Measurements from ENCODE around the gene JAG1. TPM values are rescaled to one million over a fixed set of nuclear protein-coding genes. Genes with fewer than 3 reads are reported as not detected.

JAG1 gene
- total RNA-seq, 1 donor, result 5.4 TPM

DNA sequence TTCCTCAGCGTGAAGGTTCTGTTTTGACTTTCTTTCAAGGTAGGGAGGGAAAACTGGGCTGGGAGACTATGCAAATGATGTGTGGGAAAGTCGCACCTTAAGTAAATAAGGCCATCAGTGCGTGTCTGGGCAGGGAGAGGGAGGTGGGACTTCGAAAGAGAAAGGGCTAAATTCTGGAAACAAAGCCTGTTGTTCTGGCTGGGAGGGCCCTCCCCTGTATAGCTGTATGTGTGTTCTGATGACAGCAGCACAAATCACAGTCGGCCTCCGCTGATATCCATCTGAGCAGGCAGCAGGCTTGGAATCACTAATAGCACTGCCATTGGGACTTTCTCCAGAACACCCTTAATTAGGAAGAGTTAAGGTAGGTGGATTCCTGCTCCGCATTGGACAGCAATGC, 19.2 kb downstream of the JAG1 start:
- no peak for DNase-seq (ENCODE audit: low read depth in 2 of 3, low spot score in 2 of 3)

DNA sequence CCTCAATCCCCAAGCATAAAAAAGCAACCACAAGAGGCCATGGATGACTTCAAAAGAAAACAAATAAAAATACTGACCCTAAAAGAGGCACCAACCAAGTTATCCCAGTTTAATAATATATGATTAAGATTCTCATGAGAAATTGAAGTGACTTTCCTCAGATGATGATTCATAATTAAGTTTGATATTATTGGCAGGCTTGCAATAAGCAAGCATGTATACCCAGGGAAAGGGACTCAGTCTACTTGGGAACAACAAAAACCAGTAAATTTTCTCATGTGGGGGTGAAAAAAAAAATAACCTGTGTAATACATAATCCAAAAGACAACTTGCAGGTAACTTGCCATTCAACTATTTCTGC, 19.6 kb downstream of the JAG1 start:
- no peak for DNase-seq (ENCODE audit: low read depth in 2 of 3, low spot score in 2 of 3)

DNA sequence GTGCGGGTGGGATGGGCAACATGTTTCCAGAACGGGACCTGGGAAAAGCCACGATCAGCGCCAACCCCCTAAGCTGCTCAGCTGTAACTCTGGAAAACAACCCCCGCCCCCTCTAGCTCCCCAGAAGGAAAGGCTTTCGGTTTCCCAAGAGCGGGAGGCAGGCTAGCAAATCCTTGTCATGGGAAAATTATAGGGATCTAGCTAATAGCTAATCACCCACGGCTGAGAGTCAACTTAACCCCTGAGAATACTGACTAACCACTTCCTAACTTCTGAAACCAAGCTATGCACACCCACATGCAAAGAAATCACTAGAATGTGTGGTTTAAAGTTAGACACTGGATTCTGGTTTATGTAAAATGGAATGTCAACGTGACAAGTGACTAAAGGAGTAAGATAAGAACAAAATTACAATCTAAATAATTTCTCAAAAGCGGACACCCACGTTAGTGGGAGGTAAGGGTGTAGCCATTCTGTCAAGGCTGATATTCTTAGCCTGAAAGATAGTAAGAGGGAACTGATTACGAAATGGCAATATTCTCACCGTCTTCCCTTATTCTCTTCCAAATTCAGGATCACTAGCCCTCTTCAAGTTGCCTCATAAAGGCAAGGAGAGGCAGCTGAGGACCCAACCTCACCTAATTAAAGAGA, 20.1 kb downstream of the JAG1 start:
- DNase-seq (ENCODE audit: low read depth in 2 of 3, low spot score in 2 of 3), result no peak

DNA sequence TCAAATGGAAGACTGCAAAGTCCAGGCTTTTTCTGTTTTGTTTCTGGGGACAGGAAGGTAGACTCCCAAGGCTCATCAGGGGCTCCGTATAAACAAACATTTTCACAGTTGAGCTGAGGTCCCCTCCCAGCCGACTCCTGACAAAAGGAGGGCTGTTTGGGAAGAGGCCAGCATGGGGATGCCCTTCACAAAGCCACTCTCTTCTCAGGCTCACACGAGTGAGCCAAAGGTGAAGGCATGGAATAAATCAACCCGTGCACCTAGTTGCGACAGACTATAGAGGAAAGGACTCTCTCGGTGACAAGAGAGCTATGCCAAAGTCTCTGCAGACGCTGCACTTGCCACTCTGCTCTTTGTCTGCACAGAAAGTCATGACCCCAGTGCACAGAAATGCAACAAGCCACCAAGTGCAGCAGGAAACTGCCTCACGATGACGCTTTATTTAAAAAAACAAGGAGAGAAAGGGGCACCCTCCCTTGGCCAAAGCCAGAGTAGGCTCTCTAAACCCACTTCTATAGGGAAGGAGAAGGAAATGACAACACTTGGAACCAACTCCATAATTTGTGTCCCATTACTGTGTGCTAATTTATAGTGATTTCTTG, 21.0 kb downstream of the JAG1 start:
- no peak for DNase-seq (ENCODE audit: low read depth in 2 of 3, low spot score in 2 of 3)

DNA sequence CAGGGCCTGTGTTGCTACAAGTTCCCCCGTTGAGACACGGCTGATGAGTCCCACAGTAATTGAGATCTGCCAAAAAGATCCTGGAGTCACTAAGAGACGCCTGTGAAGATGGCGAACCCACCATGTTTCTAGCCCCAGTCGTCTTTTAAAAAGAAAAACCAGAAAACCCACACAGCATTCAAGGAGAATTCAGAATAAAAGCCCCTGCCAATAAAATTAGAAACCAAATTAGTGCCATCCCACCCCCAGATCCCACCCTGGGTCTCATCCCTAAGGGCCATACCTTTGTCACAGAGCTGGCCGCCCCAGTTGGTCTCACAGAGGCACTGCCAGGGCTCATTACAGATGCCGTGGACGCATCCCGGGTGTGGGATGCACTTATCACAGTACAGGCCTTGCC, 21.6 kb downstream of the JAG1 start:
- no peak for DNase-seq (ENCODE audit: low read depth in 2 of 3, low spot score in 2 of 3)

DNA sequence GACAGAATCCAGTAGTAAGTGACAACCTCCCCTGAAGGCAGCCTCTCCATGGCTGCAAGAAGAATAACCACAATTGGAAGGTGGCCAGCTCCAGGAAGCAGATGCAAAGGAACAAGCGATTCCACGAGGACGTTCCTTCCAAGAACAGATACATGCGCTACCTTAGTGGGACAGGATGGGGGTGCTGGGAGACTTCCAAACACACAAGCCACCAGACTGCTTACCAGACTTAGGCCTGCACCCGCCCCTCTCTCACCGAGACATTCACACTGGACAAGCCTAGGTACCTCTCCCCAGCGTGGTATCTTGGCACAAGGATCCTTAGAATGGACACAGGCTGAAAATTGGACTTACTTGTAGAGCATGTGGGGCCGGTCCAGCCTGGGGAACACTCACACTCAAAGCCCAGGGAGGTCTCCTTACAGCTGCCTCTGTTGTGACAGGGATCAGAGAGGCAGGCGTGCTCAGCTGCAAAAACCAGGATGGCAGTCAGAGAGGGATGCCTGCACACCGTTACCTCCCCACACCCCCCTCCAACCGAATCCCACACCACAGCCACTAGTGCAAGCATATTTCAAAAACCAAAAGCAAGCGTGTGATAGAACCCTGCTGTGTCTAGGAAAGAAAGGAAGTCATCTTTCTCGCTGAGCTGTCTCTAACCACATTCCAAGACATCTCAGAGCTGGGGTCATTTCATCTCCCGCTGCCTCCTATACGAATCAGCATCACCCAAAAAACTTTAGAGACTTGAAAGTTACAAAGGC, 22.4 kb downstream of the JAG1 start:
- DNase-seq (ENCODE audit: low read depth in 2 of 3, low spot score in 2 of 3), result peak in 2 of 3 donors; percentile 26 to 63

DNA sequence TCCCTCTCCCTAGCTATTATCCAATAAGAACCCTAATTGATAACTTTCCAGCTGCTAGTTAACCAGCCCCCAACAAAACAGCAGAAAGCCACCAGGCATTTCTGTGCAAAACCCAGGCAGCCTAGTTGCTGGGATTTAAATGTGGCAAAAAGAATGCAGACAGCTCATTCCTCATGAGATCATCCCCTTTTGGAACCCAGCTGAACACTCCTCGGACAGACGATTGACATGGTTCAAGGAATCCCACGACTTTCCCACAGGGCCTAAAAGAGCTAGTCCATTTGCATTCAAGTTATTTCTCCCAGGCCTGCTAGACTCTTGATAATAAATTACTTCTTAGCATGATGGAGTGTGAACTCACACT, 24.0 kb downstream of the JAG1 start:
- DNase-seq (ENCODE audit: low read depth in 2 of 3, low spot score in 2 of 3), result no peak

DNA sequence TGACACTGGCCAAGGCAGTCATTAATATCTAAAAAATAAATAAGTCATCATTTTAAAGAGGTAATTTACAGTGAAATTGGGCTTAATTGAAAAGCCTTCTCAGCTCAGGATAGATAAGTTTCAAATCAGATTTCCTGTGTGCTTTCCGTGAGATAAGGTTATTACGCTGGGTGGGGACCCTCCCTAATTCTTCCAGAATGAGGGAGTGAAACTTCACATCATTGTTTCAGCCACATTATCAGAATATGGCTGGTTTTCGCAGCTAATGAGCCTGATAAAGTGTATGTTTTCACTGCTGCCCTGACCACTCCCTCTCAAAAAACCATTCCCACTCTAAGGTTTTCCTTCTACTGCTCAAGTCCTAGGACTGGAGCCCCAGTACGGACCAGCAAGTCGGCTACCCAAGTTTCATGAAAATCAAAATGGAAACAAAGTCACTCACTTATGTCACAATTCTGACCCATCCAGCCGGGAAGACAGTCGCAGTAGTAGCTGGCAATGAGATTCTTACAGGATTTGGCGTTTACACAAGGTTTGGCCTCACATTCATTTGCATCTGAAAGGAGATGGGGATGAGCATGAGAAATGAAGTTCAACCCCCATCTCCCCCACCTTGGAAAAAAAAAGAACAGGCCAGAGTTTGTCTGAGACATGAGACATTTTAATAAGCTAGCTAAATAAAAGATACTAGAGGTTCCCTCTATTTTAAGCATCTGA, 24.6 kb downstream of the JAG1 start:
- DNase-seq (ENCODE audit: low read depth in 2 of 3, low spot score in 2 of 3), result no peak

DNA sequence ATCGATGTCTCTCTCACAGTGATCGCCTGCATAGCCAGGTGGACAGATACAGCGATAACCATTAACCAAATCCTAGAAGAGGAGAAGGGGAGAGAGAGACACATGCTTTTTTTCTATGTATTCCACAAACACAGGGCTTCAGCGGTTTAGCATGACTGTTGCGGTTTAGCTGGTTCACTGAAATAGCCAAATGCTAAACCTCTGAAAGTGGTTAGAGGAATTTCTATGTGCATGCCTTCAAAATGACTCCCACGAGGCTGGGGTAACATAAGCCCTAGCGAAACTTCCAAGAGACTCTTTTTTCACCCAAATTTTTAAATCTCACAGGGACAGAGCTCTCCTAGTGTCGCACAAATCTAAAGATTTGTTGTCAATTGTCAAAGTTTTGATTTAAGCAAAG, 25.1 kb downstream of the JAG1 start:
- no peak for DNase-seq (ENCODE audit: low read depth in 2 of 3, low spot score in 2 of 3)

DNA sequence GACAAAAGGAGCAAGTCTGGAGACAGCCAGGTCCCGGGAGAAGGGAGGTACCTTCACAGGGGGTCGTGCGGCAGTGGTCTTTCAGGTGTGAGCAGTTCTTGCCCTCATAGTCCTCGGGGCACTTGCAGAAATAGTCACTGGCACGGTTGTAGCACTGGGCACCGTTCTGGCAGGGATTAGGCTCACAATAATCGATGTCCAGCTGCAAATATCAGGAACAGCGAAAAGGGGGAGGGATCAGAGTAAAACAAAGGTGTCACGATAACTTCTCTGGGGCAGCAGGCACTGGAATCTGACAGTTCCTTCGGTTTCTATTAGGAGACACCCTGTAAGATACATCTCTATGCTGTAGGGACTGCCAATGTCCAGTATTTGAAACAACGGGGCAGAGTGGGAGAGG, 25.9 kb downstream of the JAG1 start:
- no peak for DNase-seq (ENCODE audit: low read depth in 2 of 3, low spot score in 2 of 3)

DNA sequence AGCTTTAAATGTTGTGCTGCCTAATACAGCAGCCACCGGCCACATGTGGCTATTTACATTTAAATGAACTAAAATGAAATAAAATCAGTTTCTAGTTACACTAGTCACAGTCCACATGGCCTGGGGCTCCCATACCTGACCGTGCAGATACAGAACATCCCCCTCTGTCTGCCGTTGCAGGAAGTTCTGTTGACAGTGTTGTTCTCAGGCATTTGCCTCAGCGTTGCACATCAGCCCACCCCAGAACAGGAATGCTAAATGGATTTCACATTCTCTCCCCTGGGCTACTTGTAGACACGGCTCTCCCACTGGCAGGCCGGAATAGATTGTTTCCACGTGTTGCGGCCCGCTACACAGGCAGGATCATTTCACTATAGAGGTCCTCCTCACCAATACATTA, 26.3 kb downstream of the JAG1 start:
- peak in 1 of 3 donors; percentile 34 for DNase-seq (ENCODE audit: low read depth in 2 of 3, low spot score in 2 of 3)

DNA sequence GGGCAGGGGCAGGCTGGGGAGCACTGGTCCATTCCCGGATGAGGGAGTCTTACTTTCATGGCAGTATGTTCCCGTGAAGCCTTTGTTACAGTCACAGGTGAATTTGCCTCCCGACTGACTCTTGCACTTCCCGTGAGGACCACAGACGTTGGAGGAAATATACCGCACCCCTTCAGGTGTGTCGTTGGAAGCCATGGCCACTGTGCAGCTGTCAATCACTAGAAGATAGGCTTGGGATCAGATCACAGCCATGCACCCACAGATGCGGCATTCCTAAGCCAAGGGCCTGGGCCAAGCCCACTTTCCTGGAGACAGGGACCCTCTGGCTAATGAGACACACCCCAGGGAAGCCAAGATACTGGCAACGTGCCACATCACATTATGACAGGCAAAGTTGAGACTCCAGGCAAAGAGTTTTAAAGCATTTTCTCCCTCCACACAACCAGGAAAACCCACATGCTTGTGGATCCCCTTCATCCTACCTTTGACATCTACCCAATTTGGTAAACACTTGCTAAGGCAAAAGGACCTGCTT, 26.8 kb downstream of the JAG1 start:
- DNase-seq (ENCODE audit: low read depth in 2 of 3, low spot score in 2 of 3), result no peak

DNA sequence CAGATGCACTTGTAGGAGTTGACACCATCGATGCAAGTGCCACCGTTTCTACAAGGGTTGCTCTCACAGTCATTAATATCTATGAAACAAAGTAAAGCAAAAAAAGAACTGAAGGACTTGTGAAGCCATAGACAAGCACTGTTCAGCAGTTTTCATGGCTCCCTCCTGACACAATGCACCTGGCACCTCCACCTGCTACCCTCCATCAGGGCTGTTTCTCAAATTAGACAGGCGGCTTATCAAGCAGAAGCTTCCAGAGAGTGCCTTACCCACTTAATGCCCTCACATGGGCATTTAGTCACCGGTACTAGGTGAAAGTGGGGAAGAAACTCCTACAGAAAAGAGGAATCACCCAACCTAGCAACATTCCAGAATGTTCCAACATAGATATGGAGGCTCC, 27.8 kb downstream of the JAG1 start:
- no peak for DNase-seq (ENCODE audit: low read depth in 2 of 3, low spot score in 2 of 3)

DNA sequence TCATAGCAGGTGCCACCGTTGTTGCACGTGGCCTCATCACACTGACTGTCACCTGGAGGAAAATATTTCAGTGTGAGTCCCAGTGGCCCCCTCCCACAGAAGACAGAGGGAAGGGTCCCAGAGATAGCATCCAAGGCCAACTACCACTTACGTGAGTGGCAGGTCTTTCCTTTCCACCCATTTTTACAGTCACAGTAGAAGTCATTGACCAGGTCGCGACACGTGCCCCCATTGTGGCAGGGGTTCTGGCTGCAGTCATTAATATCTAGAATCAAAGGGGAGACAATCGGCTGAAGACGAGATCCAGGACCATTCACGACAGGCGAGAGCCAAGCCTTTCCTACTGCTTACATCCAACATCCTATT, 28.6 kb downstream of the JAG1 start:
- DNase-seq (ENCODE audit: low read depth in 2 of 3, low spot score in 2 of 3), result no peak

DNA sequence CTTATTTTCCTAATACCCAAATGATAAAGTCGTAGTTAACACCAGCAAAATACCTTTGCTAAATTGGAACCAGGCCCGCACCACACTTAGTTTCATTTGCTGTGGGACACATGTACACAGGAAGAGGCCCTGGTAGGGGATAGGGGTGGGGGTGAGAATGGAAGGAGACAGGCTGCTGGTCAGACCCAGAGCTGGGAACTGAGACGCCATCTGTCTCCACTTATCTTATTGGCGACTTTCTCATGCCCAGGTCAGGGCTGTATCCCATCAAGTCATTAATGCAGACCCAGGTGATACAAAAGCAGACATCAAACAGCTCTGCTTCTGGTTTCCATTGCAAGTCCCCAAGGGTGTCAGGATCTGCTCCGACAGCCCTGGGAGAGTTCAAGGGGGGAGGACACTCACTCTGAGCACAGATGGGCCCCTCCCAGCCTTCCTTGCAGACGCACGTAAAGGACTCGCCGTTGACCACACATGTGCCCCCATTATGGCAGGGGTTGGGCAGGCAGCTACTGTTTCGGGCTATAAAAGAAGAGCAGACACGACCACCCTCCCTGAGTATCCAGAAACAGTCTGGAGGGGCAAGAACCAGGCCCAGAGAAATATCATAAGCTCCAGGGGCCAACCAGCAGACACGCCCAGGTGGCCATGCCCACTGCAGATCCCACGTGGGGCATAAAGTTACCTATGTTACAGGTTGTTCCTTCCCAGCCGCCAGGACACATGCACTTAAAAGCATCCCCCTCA, 29.2 kb downstream of the JAG1 start:
- DNase-seq (ENCODE audit: low read depth in 2 of 3, low spot score in 2 of 3), result peak in 1 of 3 donors; percentile 22

DNA sequence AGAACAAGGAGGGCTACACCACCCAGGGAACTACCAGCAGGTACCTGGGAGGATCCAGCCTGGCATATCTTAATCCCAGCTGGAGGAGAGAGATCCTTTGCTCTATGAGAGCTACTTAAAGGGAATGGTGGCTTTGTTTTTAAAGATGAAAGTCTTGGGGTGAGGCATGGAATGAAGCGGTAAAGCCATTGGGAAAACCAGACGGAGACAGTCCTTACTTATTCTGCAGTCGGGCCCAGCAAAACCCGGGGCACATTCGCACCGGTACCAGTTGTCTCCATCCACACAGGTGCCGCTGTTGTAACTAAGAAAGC, 30.3 kb downstream of the JAG1 start:
- no peak for DNase-seq (ENCODE audit: low read depth in 2 of 3, low spot score in 2 of 3)

DNA sequence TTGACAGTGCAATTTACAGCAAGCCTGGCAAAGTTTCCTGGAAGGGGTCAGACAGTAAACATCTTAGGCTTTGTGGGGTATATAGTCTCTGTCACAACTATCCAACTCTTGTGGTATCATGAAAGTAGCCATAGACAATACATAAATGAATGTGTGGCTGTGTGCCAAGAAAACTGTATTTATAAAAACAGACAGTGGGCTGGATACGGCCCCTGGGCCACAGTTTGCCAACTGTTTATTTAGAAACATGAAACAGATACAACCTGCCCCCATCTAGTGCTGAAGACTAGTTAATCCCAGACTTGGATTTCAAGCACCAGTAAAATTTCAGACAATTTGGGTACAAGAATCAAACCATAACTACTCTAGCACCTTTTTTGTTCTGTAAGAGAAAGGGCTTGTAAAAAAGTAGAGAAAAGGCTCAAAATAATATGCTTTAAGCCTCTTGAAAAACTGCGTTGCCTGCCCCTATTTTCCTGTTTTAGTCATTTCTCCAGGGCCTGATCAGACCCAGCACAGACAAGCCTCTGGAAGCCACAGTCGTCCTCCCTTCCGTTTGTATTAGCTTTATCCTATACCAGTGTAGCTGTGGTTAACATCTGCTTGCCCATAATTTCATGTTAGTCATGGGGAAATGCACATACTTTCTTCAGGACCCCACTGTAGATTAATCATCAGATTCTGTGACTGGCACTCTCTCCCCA, 30.8 kb downstream of the JAG1 start:
- peak in 1 of 3 donors; percentile 9 for DNase-seq (ENCODE audit: low read depth in 2 of 3, low spot score in 2 of 3)

DNA sequence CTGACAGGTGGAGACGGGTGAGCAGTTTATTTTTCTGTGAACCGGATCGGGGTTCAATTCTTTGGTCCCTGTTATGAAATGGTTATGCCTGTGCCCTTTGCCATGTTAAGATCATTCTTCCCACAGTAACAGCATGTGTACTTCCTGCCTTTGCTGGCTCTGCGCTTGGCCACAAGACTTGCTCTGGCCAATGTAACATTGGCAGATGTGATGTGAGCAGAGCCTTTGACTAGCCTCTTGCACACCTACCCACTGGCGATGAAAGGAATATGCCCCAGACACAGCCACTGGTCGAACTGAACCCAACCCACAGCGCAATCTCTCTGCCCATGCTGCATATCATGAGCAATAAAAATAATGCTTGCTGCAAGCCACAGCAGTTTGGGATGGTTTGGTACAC, 31.9 kb downstream of the JAG1 start:
- no peak for DNase-seq (ENCODE audit: low read depth in 2 of 3, low spot score in 2 of 3)

DNA sequence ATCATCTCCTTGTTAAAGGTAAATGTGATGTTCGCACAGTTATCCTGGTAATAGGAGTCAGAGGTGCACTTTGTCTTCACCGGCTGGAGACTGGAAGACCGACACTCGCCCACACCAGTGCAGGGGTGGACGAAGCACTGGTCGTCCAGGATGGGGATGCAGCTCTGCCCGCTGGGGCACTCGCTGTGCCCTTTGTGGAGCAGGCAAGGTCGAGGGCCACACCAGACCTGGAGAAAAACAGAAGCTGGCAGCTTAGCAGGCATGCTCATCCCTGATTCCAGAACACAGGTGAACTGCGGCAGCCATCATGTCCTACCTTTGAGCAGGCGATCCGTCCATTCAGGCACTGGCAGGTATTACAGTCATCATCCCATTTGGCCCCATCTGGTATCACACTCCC, 32.3 kb downstream of the JAG1 start:
- no peak for DNase-seq (ENCODE audit: low read depth in 2 of 3, low spot score in 2 of 3)

DNA sequence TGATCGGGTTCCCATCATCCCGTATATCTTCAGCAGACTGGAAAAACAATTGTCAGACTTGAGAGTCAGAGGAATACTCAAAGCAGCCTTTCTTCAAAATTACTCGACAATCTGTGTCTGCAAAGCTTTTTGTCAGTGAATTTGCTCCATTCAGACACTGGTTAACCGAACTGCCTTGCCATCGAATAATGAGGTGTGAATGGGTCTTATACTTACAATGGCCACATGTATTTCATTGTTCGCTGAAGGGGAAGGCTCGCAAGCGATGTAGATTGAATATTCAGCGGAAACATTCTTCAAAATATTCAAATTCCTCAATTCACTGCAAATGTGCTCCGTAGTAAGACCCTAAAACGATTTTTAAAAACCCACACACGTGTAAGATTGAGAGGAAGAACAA, 32.9 kb downstream of the JAG1 start:
- no peak for DNase-seq (ENCODE audit: low read depth in 2 of 3, low spot score in 2 of 3)

Measured in hematopoietic multipotent progenitor cell (in vitro differentiated cells).